ENCODE results near the gene TAAR1.

DNA sequence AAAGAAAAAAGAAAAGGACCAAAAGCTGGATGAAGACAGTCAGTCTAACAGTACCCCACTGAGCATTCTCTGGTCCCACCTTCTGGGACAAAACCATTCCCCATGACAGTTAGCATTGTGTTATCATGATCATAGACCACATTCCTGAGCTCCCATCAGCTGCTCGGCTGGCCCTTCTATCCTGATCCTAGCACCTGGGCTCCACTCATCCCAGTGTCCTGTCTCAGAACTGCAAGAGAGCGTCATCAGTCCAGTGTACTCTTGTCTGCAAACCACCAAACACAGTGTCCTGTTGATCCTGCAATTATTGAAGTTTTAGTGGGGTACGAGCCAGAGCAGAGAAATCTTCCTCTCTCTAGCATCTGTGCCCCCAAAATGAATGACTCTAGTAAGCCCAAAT lies 16.0 kb upstream of the TAAR1 start:
- TF ChIP-seq CTCF (conservative IDR thresholded peaks at IDR 0.05 in 1 of 2, IDR thresholded peaks at IDR 0.05 in 1 of 2; ENCODE audit: low read depth in 1 of 2, low read length in 2 of 2) (no peak), EZH2 (IDR thresholded peaks at IDR 0.05; ENCODE audit: low read length, missing control alignments) (no peak)

Measured in fibroblast of lung (primary cell).